Fibroblast of peridontal ligament (primary cell): Measurements from ENCODE around the gene PGC.

Experiments used
- DNase-seq: peaks from one replicate; pipeline ENCODE4 v3.0.0-alpha.2; 2010; ENCODE audit errors: extremely low read depth

The PGC gene

GRCh38 chr6:41714556-41715273, 32.5 kb downstream of the PGC start:
- DNase-seq = no peak

DNA sequence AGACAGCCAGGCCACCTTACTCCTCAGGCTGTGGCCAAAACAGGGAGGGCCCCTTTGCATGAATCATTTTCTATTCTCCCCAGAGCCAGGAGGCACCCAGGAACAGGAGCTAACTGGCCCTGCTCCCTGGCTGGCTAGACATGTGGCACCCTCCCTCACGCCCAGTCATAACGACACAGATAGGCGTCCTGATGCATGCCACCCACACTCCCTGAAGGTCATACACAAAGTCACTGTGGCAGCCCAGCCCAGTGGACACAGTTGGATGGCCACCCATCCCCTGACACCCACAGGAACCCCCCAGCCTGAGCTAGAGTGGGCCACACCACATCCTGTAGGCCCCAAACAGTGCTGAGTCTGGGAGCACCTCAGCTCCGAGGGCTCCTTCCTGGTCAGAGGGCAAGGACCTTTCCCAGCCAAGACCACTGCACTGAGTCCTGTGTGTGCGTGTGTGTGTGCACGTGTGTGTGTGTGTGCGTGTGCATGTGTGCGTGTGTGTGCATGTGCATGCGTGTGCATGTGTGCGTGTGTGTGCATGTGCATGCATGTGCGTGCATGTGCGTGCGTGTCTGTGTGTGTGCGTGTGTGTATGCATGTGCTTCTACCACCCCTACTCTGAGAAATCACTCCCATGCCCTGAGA, 33.4 kb downstream of the PGC start:
- no peak for DNase-seq

DNA sequence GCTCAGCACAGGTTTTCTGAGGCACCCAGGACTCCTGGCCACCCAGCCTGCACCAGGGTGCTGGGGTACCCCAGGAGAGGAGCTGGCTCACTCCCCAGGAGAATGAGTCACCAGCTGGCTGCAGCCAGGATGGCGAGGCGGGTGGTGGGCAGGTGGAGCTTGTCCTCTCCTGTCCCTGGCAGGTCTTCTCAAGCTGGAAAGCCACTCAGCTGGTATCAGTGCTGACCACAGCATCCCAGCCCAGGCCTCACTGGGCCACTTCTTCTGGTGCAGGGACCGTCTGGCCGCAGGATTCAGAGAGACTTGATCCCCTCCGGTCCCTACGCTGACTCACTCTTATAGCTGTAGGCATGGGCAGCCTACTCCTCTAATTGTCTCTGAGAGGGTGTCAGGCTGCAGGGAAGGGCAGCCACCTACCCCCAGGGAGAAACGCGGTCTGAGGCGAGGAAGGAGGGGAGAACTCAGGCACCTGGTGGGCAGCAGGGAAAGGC, 34.0 kb downstream of the PGC start:
- no peak for DNase-seq

DNA sequence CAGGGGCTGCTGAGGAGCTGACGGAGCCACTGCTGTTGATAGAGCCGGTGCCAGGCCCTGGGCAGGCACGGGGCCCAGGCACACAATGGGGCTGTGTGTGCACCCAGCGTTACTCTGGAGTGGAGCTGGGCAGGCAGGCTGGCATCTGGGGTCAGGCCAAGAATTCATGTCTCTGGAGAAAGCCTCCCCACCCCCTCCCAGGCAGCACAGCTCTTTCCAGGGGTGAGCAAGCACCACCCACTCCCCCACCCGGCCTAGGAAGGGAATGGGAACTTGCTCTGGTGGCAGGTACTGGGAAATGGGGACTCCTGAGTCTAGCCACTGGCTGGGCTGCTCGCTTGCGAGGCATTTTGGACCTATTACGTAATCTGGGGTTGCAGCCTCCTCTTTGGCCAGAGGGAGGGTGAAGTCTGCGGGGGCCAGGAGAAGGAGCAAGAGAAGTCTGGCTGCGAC, 34.5 kb downstream of the PGC start:
- no peak for DNase-seq

DNA sequence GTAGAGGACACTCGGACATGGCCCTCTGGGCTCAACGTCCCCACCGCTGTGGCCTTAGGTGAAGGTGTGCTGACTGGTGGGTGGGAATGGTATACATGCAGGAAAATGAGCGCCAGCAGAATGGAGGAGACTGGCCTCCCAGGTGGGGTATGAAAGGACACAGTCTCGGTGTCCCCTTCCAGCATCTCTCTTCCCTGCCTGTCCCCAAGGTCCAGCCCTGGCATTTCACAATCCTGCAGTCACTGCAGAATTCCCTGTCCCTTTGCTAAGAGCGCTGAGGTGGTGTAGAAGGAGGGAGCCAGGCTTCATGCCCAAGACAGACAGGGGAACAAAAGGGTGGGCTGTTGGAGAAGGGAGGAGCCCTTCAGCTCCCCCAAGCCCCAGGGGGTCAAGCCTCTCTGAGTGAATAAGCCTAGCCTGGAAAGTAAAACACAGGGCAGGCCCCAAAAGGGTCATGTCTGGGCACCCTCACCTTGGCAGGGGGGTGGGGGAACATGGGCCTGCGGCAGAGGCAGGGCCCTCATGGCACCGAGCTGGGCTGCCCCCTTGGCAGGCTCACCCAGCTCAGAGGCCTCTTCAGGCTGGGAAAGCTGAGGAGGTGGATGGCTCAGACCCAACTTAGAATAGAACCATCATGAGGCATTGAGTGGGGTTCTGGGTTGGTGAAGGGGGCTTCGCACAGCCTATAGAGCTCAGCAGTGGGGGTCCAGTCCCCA, 35.7 kb downstream of the PGC start:
- DNase-seq = no peak

DNA sequence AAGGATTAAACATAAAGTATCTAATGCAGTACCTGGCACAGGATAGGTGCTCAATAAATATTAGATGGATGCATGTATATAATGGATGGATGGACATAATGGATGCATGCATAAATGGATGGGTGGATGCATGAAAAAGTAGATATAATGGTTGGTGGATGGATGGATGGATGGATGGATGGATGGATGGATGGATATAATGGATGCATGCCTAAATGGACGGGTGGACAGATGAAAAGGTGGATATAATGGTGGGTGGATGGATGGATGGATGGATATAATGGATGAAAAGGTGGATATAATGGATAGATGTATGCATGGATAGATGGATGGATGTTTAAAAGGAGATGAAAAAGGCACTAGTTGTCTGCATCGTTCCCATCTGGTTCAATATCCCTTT, 37.8 kb downstream of the PGC start:
- DNase-seq = no peak

DNA sequence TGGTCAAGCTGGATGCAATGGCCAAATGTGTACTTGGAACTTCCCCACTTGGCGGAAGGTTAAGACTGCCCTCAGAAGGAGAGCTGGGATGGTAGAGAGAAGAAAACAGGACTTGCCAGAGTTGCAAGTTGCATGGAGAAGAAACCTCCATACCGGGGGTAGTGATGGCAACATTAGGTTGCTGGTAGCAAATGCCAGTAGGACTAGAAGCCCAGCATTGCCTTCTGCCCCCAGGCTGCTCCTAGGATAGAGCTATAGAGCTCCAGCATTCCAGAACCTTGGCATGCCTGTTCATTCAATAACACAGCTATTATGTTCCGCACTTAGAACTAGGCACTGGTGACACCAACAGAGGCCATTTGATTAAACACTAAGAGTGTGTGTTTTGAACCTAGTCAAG, 38.3 kb downstream of the PGC start:
- no peak for DNase-seq

DNA sequence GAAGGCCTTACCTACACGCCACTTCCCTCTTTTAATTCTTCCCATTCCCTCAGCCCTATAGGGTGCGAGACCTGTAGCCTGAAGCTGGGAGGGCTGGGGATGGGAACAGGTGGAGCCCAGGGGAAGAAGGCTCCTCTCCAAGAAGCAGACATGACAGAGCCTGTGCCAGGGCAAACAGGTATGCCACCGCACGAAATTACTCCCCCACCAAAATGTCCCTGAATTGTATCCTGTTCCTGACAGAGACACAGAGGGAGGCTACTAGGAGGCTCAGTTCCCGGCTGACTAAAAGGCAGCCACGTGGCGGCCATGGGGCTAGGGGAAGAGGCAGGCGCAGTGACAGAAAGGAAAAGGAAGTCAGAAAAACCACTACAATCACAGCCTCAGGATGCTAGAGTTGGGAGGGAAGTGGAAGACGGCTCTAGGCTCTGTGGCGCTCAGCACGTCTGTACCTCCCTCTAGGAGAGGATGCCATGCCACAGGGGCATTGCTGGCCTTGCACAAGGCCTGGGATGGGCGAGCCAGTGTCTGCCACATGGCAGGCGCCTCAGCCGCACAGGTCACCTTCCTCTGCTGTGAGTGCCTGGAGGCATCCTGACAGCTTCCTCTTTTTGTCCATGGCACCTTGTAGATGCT, 39.5 kb downstream of the PGC start:
- no peak for DNase-seq

DNA sequence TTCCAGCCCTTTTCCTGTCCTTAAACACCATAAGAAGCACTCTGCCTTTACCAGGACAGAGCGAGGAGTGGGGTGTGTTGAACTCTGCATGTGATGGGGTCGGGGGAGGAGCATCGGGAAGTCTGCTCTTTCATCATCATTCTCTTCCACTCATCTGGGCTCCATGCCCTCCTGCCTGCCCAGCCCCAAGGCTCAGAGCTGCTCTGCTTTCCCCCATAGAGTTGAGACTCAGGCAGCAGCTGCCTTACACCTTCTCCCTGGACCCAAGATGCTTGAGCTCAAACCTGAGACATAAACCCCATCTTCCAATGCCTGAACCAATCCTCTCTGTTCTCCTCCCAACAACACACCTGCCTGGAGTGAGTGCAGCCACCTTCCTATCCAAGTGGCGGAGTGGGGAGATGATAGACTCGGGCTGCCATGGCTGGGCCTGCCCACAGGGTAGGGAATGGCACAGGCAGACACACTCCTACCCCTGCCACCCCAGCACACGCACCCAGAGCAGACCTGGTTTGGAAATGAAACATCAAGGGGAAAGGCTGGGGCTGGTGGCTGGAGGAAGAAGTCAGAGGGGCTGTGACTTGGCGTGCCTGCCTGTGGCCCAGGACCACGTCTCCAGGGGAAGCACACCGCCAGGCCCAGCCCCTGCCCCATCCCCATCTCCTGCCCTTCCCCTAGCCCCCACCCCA, 40.2 kb downstream of the PGC start:
- peak; percentile 65 for DNase-seq

GRCh38 chr6:41705996-41706835, 41.0 kb downstream of the PGC start:
- DNase-seq = peak; percentile 55

DNA sequence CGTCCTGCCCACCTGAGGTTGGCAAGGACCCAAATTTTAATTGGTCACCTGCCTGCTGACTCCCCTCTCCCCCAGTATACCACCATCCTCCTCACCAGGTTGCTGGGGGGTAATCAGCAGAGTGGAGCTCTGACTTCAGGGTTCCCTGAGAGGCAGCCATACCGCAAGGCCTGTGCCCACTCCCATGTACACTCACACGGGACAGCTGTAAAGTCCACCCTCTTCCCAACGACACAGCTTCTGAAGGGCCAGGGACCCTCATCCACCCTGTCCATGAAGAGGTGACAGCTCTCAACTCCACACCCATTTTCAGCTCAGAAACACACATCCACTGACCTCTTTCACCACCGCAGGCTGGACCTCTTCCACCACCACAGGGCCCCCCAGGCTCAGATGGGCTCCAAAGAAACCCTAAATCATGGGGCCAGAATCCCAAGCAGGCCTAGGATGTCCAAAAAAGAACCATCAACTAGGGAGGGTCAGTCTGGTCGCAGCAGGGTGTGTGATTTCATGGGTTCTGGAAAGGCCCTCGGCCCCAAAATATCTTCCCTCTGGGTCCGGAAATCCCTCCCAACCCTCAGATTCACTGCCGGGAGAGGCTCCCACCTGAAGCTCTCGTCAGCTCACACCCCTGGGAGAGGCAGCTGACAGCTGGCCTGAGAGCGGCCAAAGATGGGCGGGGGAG, 41.7 kb downstream of the PGC start:
- no peak for DNase-seq

- no peak for DNase-seq
Observed at GRCh38 chr6:41704656-41705310, 42.4 kb downstream of the PGC start.

- DNase-seq = no peak
Observed at GRCh38 chr6:41704028-41704427, 43.2 kb downstream of the PGC start.

- no peak for DNase-seq
Observed at GRCh38 chr6:41702771-41703494, 44.3 kb downstream of the PGC start.

- DNase-seq = no peak
Observed at GRCh38 chr6:41702089-41702745, 45.0 kb downstream of the PGC start.

DNA sequence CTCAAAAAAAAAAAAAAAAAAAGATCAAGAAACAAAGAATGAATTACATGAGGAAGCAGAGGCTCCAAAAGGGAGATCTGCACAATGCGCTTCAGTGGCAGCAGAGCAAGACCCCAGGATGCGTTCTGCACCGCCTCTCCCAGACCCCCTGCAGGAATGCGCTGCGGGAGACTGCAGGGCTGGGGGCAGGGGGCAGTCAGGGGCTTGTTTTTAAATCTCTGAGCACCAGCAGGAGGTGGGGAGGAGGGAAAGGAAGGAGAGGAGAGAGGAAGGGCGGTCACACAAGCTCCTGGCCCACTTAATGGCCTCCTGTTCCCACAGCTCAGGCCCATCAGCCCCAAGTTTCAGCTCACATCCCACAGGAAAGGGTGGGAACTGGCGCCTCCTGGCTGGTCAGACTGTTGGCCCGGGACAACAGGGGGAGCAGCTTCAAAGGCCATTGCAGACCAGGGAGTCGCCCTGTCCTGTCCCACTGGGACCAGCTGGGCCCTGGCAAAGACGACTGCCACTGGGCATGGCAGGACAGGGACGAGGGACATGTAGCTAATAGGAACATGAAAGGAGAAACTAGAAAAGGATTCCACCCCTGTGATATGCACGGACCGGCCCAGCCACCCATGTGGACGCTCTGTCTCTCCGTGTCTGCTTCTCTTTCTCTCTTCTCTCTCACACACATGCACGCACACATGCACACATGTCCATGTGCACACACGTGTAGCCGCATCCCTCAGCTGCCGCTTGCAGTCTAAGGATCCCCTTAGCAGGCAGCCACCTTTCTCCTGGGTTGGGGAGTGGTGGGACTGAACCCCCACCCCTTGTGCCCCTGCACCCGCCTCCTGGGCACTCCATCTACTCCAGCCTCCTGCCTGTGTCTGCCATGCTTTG, 46.5 kb downstream of the PGC start:
- DNase-seq = no peak

DNA sequence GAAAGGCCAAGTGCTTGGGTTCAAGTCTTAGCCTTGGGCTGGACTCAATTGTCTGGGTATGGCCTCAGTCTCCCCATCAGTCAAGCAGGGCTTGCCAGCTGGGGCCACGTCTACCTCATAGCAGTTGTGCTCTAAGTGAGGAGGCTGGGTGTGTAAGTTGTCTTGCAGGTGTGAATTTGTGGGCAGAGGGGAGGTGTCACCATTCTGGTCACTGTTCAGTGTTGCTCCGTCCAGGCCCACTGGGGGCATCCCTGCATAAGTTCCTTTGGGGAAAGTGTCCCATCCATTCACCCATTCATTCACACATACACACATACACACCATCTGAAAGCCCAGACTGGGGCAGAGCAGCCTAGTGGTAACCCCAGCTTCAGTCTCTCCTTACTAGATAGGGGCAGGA, 48.1 kb downstream of the PGC start:
- DNase-seq = no peak
